Esophagus squamous epithelium (tissue), 5 donors: ENCODE measurements around the gene BAG5. TPM values are rescaled to one million over a fixed set of nuclear protein-coding genes. Genes with fewer than 3 reads are reported as not detected.
"Not testable (repeated sequence)": the region's sequence is repeated elsewhere in the genome, so short reads cannot be mapped to it uniquely, and the experiment has no call there.

ENCODE experiments used
- DNase-seq: peaks from one replicate; lab custom pipeline; 2025; lab: John Stamatoyannopoulos, UW
- H3K27ac ChIP-seq, 4 donors: fragments of 200-600 bp; sonication (generic); one replicate each; pipeline ENCODE4 v1.5.1; 2016 to 2019; ENCODE audit warnings: mild to moderate bottlenecking in 1 of 4
- H3K27me3 ChIP-seq, 4 donors: fragments of 200-600 bp; sonication (generic); 1 replicate in 3 of 4; 2 replicates in 1 of 4; pipeline versions ENCODE4 v1.5.1 to v1.6.0; 2017 to 2021; ENCODE audit warnings: antibody characterized with exemption in 1 of 4
- H3K36me3 ChIP-seq, 3 donors: fragments of 200-600 bp; sonication (generic); one replicate each; pipeline ENCODE4 v1.5.1; 2016 to 2019
- H3K4me1 ChIP-seq, 3 donors: fragments of 200-600 bp; sonication (generic); one replicate each; pipeline ENCODE4 v1.5.1; 2017 to 2019
- H3K4me3 ChIP-seq, 4 donors: fragments of 200-600 bp; sonication (generic); 1 replicate in 3 of 4; 2 replicates in 1 of 4; pipeline ENCODE4 v1.5.1; 2016 to 2019; ENCODE audit warnings: mild to moderate bottlenecking in 2 of 4, moderate library complexity in 1 of 4
- H3K9me3 ChIP-seq, 3 donors: fragments of 200-600 bp; sonication (generic); one replicate each; pipeline ENCODE4 v1.5.1; 2016 to 2019
- CTCF ChIP-seq, 6 experiments: fragments of 450-650 bp in 4 of 6; fragments of 200-600 bp in 2 of 6; sonication (generic) in 2 of 6; IDR thresholded peaks; one replicate each; pipeline ENCODE4 v1.5.1; 2016 to 2019; ENCODE audit warnings: antibody characterized with exemption in 6 of 6, mild to moderate bottlenecking in 4 of 6, moderate library complexity in 4 of 6
- POLR2A ChIP-seq, 4 donors: fragments of 450-650 bp; IDR thresholded peaks; one replicate each; pipeline ENCODE4 v1.6.1; 2017; ENCODE audit warnings: antibody characterized with exemption in 4 of 4, mild to moderate bottlenecking in 4 of 4, moderate library complexity in 3 of 4
- WGBS, 2 donors: methylation state at CpG; one replicate each; pipeline ENCODE4 v1.1.5; 2018; 5-methylcytosine and 5-hydroxymethylcytosine counted together
- intact Hi-C: fragments of 100-400 bp; cut with DNase I; formaldehyde crosslinking; loops from one replicate; pipeline ENCODE4 v1.15.0; 2022
- total RNA-seq, 4 donors: library from RNA; depleted of rRNA; stranded (reverse); fragments of >200 nt; gene quantifications; one replicate each; pipeline ENCODE4 v1.1.0, GENCODE V29; 2016
- donor health status: DM: yes; HTN: yes; CAD: no.

The BAG5 gene
- 10 to 100 TPM; 24.8 to 32.4 (median 28.5) TPM for total RNA-seq

GRCh38 chr14:103562429-103563225 lies at the start of gene BAG5, which contains the start of gene COA8:
TSS of gene BAG5 (minus strand) at chr14:103562657. CDS start at chr14:103561164, 1,493 bp downstream.
TSS of gene COA8 (plus strand) at chr14:103562960. CDS start at chr14:103563002, 42 bp downstream.
- Histone ChIP-seq H3K36me3 (peaks cover 0 to 41% (median 9%) of the 10 kb centered on the region in 3 donors), H3K4me3 (peak within 1 kb of the TSS; percentile 89 to 100 (median 95)), H3K27me3 (no peaks in the 10 kb centered on the region), H3K27ac (peak within 1 kb of the TSS; percentile 95 to 100 (median 98)), H3K9me3 (no peaks in the 10 kb centered on the region), H3K4me1 (peaks cover 41 to 82% (median 43%) of the 10 kb centered on the region in 3 donors)
- 0% methylated on average over 6 of the region's 109 CpGs; no CpG with 5 or more reads in 1 of the 2 donors for WGBS, 2 donors
- no peak for DNase-seq
- TF ChIP-seq POLR2A (IDR thresholded peaks at IDR 0.05) = peak in 3 of 4 donors; percentile 14 to 90 (median 81)
- peak in 3 of 6 experiments; percentile 17 to 51 (median 37) for TF ChIP-seq CTCF (IDR thresholded peaks at IDR 0.05)
- intact Hi-C loops = no loop called here

GRCh38 chr14:103611215-103611614 lies 48.8 kb upstream of the BAG5 start:
- TF ChIP-seq POLR2A (IDR thresholded peaks at IDR 0.05) (no peak), CTCF (IDR thresholded peaks at IDR 0.05) (no peak)
- 91 to 97% methylated on average over 2 of the region's 2 CpGs for WGBS, 2 donors
- intact Hi-C loops = no loop called here
- no peak overlapping the region for H3K27ac ChIP-seq
- no peak overlapping the region for H3K4me3 ChIP-seq
- H3K4me1 ChIP-seq = peaks cover 16 to 23% (median 16%) of the 10 kb centered on the region in 3 donors
- no peaks in the 10 kb centered on the region for H3K36me3 ChIP-seq
- peaks cover 0 to 15% (median 9%) of the 10 kb centered on the region in 3 donors for H3K9me3 ChIP-seq
- H3K27me3 ChIP-seq = peaks cover 0 to 21% (median 0%) of the 10 kb centered on the region in 4 donors
- DNase-seq = no peak

- 79 to 86% methylated on average over 3 to 4 of the region's 4 CpGs for WGBS, 2 donors
- DNase-seq, H3K27ac ChIP-seq, H3K4me3 ChIP-seq, H3K36me3 ChIP-seq, intact Hi-C loops: not testable (repeated sequence)
- peaks cover 0 to 21% (median 0%) of the 10 kb centered on the region in 4 donors for H3K27me3 ChIP-seq
- peaks cover 0 to 15% (median 9%) of the 10 kb centered on the region in 3 donors for H3K9me3 ChIP-seq
- peaks cover 16 to 23% (median 16%) of the 10 kb centered on the region in 3 donors for H3K4me1 ChIP-seq
Measured at GRCh38 chr14:103609081-103609480, 46.6 kb upstream of the BAG5 start.

- no peaks in the 10 kb centered on the region for H3K36me3 ChIP-seq
- no peak overlapping the region for H3K27ac ChIP-seq
- no peak for DNase-seq
- 9 to 57% methylated on average over 7 to 9 of the region's 15 CpGs for WGBS, 2 donors
- peaks cover 16 to 23% (median 16%) of the 10 kb centered on the region in 3 donors for H3K4me1 ChIP-seq
- H3K9me3 ChIP-seq = peaks cover 0 to 15% (median 9%) of the 10 kb centered on the region in 3 donors
- peaks cover 0 to 21% (median 0%) of the 10 kb centered on the region in 4 donors for H3K27me3 ChIP-seq
- intact Hi-C loops = no loop called here
- peak overlapping the region in 3 of 4 donors; percentile 2 to 57 (median 27) for H3K4me3 ChIP-seq
- no peak for TF ChIP-seq CTCF (IDR thresholded peaks at IDR 0.05)
- TF ChIP-seq POLR2A (IDR thresholded peaks at IDR 0.05) = no peak
Measured at GRCh38 chr14:103607822-103608221, 45.4 kb upstream of the BAG5 start.

- Histone ChIP-seq H3K36me3 (no peaks in the 10 kb centered on the region), H3K27ac (peak overlapping the region in 2 of 4 donors; percentile 3 to 38), H3K4me1 (peaks cover 16 to 23% (median 16%) of the 10 kb centered on the region in 3 donors), H3K27me3 (peaks cover 0 to 21% (median 0%) of the 10 kb centered on the region in 4 donors), H3K4me3 (peak overlapping the region in 3 of 4 donors; percentile 2 to 57 (median 27)), H3K9me3 (peaks cover 0 to 15% (median 9%) of the 10 kb centered on the region in 3 donors)
- intact Hi-C loops = no loop called here
- TF ChIP-seq POLR2A (IDR thresholded peaks at IDR 0.05) (no peak), CTCF (IDR thresholded peaks at IDR 0.05) (peak in 2 of 6 experiments; percentile 15 to 20)
- WGBS, 2 donors = 9 to 13% methylated on average over 24 to 25 of the region's 25 CpGs
- no peak for DNase-seq
Measured at GRCh38 chr14:103606963-103607668, 44.7 kb upstream of the BAG5 start.
